Stimulated activated CD4-positive, alpha-beta T cell treated with anti-CD3 and anti-CD28 coated beads, Interleukin-1b, Interleukin-23, amount 100 ng/mL, for 48 hours (primary cell): ENCODE data around the gene ARHGEF17.
A peak's percentile ranks its signal among the peaks of the same experiment; 100 is the strongest.

Experiments used
- DNase-seq: peaks from one replicate; pipeline ENCODE4 v3.0.0-alpha.2; 2020

The ARHGEF17 gene

DNA sequence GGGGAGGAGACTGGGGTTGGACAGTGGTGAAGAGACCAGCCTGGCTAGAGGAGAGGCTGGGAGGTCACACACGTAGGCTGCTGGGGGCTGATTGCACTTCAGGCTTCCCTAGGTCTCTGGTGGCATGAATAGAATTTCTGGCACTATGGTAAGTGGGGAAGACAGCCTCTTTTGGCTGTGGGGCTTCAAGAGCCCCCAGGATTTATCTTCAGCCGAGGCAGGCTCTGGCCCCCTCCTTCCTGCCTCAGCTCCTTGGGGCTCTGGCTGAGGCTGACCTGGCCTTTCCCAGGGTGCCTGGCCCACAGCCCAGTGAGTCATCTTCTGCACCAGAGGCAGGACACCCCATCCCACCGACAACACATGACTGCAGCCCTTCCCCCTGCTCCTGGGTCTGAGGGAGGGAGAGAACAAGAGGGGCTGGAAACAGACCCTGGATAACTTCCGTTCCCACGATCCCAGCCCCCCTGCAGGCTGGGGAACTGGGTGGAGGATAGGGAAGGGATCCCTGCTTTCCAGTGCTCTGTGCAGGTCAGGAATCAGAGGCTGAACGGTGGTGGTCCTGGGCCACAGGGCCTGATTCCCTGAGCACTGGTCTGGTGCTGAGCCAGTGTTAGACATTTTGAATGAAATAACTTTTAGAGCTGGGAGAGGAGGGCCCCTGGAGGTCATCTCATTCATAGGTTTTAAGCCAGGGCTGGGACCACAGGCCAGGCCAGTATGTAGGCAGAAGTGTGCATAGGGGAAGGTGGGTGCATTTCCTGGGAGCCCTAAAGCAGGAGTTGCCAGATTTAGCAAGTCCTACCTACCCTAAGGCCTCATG lies 26.5 kb downstream of the ARHGEF17 start:
- DNase-seq, result no peak

DNA sequence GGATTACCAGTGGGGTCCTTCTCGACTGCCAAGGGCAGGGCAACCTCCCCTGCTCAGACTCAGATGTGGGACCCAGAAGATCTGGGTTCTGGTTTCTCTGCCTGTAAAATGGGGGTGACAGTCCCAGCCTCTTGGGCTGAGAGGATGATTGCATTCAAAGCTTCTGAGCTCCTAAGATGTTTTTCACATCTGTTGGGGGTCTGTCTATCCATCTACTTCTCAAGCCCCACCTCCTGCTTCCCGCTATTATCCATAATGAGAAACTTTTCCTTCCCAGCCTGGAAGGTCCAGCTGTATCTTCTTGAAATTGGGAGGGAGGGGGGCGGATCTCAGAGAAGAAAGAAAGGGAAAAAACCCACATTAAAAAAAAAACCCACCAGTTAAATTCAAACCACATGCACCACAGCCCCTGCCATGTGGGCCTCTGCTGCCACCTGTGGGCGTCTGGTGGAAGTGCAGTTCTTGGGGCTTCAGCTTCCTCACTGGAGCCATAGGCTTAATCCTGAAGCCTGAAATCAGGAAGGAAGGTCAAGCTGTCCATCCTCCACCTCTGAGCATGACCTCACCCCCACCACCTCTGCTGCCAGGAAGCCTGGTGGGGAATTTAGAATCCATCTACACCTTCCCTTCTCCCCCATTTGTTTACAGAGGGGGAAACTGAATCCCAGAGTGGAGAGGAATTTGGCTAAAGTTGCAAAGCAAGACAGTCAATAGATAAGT lies 27.3 kb downstream of the ARHGEF17 start:
- peak; percentile 70 for DNase-seq

DNA sequence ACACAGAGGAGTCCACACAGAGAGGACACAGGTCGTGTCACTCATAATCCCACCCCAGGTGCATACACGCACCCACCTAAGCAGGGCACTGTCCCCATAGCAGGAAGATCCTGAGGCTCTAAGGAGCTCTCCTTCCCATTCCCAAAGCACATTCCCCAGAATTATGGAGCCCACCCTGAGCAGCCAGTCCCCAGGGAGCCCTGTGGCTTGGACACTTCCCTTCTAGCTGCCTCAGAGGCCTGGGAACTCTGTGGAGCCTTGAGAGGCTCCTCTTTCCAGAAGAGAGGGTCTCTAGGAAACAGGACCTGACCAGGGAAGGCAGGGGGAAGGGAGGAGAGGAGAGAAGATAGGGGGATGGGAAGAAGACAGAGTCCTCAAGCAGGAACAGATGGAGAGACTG lies 29.8 kb downstream of the ARHGEF17 start:
- DNase-seq, result no peak

DNA sequence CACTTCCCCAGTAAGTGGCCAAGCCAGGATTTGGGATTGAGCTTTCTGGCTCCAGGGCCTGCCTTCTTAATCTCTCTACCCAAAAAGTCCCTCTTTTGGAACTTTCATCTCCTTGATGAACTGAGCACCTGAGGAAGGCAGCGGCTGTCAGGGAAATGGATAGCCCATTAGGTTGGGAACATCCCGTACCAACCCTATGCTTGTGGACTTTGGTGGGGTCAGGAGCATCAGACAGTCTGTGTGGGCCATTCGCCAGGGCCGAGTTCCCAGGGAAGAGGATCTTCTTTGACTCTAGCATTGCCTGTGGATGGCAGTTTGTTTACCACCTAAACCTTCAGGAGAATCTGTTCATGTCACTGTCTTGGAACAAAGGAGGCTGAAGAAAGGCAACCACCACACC lies 30.2 kb downstream of the ARHGEF17 start:
- DNase-seq, result no peak

DNA sequence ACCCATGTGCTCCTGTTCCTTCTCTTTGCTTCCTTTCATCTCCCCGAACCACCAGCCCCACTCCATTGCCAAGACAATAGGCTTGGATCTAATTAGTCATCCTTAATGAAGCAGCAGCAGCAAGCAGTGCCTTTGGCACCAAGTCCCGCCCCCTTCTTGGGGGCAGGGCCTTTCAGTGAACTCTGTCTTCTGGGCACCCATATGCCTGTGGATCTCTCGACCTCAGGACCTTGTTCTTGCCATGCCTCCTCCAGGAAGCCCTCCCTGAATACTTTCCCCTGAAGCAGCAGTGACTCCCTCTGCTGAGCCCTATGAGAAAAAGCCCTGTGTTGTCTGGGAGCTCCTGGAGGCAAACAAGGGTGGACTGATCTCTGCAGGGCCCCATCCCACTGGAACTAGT lies 32.1 kb downstream of the ARHGEF17 start:
- no peak for DNase-seq

DNA sequence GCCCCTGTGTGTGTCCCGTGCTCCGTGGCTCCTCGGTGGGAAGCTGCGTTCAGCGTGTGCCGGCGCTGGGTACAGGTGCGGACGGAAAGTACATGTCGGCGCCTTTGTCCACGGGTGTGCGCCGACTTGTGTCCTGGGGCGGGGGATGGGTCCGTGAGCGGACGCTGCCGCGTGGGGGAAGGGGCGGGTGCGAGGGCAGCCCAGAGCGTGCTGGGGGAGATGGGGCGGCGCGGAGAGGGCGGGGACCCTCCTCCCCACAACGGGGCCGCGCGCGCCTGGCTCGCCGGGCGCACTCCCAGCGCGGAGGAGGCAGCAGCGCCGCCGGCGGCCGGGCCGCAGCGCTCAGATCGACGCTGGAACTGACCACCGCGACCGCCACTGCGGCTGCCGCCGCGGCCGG lies 34.6 kb downstream of the ARHGEF17 start:
- DNase-seq, result no peak

DNA sequence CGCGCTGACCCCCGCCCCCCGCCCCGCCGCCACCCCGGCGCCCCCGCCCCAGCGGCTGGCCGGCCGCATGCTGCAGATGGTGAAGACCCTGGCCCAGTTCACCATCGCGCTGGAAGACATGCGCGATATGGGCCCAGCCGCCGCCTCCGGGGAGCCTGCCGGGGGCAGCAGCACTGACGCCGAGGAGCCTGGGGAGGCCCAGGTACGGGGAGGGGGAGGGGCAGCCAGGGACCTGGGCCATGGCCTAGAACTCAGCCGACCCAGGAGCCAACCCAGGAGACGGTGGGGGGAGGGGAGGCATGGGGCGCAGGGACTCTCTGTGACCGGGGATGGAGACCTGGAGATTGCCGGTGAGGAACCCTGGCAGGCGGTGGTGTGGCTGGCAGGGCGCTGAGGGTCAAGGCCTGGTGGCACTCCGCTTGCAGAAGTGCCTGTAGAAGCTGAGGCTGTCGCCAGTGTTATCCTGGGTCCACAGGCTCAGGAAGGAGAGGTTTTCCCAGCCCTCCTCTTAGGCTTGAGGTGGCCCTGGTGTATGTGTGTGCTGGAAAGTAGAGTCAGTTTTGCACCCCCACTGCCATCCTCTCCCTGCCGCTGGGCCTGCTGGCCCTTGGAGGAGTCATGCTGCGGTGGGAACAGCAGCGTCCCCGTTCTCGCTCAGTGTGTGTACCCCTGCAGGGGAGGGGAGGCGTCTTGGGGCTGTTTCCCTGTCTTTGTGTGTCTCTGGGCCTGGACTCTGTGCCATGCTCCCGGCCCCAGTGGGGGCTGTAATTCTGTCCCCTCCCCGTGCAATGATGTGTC lies 35.2 kb downstream of the ARHGEF17 start:
- no peak for DNase-seq

DNA sequence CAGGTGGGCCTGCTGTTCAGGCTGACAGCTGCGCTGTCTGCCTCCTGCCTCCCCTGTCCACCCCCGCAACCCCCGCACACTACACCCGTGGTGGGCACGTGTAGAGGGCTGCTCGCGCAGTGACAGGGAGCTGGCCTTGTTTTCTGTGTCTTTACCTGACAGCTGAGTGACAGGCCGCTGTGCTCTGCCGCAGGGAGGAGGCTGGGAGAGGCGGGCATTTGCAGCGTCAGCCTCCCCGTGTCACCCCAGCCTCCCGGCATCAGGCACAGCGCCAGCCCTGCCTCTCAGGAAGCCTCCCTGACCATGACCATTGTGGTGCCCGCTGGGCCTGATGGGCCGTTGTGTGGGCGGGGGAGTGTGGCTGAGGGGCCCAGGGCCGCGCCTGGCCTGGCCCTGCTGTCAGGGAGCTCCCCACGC lies 36.1 kb downstream of the ARHGEF17 start:
- no peak for DNase-seq

DNA sequence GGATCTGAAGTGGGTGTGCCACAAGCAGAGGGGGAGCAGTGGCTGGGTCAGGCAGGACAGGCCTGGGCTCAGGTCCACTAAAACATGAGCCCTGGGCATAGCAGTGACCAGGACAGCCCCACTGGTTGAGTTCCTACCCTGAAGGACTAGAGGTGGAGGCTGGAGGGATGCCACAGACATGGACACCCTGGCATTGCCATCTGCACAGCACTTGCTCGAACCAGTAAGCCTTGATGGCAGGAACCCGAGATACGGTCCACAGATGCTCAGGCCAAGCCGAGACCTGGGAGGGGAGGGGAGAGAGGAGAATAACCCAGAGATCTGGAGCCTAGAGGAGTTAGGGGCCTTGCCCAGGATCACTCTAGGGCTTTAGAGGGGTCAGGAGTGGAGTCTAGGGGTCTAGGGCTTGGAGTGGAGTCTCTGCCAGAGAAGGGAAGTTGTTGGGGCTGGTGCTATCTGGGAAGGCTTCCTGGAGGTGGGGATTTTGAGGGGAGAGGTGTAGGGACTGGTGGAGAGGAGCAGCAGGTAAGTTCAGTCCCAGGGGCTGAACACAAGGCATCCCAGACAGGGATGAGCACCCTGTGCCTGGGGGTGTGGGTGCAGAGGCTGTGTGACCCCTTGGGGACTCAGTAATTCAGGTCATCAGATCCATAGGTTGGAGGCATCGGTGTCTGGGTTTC lies 37.5 kb downstream of the ARHGEF17 start:
- DNase-seq, result no peak

DNA sequence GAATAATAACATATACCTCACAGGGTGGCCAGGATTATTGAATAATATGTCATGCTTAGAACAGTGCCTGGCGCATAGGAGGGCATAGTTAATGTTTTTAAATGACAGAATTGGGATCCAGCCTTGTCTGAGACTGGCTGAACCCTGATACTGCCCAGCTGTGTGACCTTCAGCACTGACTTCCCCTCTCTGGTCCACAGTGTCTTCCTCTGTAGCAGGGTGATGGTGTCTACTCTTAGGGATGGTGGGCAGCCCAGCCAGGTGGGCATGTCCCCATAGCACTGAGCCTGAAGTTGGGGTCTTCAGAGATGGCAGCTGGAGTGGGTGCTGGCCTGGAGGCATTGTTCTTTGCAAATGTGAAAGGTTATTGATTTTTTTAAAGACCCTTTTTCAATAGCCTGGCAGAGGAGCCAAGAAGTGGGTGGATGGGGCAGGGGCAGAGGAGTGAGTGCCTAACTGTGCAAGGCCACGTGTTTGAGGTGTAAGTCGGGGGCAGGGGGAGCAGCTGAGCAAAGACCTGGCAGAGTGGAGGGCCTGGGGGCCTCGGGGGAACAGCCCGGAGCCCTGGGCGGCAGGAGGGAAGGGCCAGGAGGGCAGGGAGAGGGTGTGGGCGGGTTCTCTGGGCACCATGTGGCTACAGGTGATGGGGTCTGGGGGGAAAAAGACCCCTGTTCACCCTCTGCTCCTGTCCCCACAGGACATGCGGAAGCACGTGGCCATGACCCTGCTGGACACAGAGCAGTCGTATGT lies 38.3 kb downstream of the ARHGEF17 start:
- DNase-seq, result no peak

DNA sequence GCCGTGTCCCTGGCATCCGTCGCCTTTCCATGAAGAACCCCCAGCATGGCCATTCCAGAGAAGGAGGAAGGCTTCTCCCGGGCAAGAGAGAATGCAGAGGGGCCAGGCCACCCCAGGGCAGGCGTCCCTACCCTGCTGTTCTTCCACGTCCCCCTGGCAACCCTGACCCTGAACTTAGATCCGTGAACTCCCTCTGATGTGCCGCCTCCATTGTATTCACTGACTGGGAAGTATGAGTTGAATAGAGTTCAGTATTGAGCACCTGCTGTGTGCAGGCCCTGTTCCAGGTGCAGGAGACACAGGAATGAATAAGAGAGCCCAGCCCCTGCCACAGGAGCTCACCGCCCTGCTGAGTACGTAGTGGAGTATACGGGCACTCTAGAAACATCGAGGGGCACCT lies 39.0 kb downstream of the ARHGEF17 start:
- DNase-seq, result no peak

DNA sequence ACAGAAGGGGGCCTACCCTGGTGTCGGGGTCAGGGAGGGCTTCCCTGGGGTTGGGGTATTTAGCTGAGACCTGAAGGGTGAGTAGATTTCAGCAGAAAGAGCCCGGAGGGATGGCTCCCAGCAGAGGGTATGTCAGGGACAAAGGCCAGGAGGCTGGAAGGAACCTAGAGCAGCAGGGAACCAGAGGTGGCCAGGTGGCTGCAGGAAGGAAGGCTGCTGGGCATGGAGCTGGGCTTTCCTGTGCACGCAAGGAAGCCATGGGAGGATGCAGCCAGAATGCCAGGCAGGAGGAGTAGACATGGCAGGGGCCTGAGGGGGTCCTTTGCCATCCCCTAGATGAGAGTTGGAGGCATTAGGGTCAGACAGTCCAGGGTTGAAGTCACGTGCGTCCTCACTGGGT lies 40.8 kb downstream of the ARHGEF17 start:
- DNase-seq, result no peak

DNA sequence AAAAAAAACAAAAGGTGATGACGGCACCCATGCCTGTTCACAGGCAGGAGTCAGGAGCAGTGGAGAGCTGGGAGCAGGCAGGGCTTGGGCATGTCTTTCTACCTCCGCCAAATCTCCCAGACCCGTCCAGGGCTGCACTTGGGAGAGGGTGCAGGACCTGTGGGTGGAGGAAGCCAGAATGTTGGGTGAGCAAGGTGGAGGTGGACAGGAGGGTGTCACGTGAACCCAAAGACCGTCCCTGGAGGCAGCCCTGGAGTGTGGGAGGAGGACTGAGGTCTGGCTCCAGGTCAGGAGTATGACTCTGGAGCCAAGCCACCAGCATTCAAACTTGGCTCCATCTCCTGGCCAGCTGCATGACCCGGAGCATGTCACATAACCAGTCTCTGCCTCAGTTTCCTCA lies 41.6 kb downstream of the ARHGEF17 start:
- DNase-seq, result no peak

DNA sequence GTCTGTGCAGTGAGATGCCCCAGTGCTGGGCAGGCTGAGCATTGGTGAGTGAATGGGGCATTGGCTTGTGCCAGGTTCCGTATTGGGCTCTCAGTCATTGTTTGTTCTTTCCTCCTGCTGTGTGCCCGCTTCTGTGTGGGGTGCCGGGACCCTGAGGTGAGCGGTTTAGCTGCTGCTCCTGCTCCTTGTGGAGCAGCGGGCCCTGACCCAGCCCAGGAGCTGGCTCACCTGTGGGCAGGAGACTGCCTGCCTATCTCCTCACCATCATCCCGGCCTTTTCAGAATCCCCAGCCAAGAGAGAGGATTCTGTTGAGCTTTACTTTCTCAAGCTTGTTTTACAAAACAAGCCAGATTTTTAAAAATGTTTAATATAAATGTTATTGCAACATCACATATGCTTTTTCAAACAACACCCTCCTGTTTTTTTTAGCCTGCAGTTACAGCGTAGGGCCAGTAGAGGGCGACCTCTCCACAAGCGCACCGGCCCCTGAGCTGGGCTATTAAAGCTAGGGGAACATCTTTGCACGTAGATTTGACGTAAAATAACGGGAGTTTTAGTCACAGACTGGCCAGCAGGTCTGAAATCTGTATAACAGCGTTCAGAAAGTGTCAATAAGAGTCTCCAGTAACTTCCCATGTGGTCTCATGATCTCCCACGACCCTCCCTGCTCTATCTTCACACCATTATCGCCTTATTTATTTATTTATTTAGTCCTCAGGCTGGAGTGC lies 43.0 kb downstream of the ARHGEF17 start:
- DNase-seq, result peak; percentile 57

DNA sequence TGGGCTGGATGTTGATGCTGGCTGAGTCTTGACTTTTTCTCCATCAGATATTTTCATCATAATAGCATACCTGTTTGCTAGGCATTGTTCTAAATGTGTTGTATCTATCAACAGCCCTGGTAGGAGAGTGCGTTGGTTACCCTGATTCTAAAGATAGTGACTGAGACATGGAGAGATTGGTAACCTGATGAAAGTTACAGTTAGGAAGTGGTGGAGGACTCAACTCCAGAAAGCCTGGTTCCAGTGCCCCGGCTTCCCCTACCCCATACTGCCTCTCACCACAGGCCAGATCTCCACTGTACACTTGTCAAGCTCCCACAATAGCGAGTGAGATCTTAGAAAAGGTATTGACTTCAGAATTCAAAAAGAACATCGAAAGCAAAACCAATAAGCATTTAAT lies 45.3 kb downstream of the ARHGEF17 start:
- DNase-seq, result no peak

DNA sequence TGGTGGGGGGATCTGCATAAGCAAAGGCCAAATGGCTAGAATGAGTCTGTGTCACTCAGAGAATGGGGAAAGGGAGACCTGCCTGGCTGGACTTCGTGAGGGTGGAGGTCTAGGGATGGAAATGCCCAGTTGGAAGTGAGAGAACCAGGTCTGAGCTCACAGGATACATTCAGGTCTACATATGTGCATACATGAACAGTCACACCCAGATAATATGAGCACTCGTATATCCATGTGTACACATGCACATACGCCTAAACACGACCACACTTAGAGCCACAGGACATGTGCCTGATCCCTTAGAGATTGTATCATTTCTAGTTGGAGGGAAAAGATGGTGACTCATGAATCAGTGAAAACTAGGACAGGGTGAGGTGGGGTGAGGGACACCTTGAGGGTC lies 47.0 kb downstream of the ARHGEF17 start:
- DNase-seq, result no peak

DNA sequence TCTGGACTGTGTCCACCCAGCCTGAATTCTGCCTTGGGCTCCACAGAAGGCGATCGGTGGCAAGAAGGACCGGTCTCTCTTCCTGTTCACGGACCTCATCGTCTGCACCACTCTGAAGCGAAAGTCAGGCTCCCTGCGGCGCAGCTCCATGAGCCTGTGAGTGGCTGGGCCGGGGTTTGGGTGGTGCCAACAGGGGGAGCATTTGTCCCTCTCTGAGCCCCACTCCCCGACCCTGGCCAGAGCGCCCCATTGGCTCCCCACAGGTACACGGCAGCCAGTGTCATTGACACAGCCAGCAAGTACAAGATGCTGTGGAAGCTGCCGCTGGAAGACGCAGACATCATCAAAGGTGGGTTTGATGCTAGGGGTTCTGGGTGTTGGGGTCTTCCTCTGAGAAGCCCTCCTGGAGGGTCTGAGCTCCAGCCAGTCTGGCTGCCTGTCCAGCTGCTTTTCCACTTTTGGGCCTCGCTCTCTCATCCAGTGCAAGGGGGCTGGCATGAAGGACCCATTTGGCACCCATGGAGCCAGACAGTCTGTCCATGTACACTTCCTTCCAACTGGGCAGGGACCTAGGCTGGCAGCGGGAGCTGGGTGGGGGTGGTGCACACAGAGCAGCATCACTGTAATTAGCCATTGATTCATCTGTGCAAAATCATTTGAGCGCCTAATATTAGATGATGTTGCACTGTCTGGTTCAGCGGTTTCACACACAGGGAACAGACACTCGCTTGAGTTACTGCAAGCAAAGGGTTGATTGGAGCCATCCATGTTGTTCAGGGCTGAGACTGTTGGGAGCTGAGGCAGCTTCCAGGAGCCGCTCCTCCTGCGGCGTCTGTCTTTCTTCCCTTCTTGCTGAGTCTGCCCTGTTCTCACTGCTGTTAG lies 49.1 kb downstream of the ARHGEF17 start:
- DNase-seq, result no peak

DNA sequence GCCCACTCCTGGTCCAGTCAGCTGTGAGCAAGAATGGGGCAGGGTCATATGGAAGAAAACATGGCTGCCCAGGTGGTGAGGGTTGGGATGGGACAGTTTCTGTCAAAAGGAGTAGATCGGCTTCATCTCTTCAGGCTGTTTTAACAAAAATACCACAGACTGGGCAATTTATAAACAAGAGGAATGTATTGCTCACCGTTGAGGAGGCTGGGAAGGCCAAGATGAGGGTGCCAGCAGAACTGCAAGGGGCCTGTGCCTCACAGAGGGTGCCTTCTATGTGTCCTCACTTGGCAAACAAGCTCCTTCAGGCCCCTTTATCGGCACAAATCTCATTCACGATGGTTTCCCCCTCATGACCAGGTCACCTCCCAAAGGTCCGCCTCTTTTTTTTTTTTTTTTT lies 50.0 kb downstream of the ARHGEF17 start:
- no peak for DNase-seq

DNA sequence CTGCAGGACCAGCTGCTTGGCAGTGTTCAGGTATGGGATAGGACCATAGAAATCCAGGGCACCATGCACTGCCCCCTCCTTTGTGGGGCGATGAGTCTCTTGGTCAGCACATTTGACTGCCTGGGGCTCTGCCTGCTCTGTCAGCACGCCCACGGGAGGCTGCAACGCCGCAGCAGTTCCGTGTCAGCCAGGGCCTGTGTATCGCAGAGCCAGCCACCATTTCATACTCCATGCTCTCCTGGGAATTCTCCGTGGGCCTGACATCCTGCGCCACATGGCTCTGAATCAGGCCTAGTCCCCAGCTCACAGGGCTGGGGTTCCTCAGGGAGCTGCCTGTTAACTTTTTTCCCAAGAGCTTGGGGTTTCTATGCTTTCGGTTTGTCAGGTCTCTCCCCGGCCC lies 51.3 kb downstream of the ARHGEF17 start:
- DNase-seq, result no peak

DNA sequence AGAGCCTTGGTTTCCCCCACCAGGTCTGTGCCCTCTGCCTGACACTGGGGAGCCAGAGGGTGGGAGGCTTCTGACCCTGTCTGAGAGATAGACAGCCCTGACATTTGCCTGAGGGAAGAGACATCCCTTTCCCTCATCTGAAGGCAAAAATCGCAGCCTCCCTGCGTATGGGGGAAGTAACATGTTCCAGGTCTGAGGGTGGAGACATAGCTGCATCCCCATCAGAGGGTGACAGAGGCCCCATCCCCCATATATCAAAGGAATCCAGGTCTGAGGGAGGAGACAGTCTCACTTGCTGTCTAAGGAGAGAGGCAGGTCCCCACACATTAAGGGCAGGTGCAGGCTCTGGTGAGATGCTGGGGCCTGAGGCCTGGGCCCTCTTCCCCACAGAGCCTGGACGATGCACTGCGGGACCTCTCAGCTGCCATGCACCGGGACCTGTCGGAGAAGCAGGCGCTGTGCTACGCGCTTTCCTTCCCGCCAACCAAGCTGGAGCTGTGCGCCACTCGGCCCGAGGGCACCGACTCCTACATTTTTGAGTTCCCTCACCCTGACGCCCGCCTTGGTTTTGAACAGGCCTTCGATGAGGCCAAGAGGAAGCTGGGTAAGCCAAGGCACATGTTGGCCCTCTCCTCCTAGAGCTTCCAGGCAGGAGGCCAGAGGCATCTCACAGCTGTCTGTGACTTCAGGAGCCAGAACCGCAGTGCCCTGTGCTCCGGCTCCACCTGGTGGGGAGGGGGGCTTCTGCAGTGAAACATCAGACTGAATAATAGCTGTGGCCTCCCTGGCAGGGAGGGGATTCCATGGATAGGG lies 52.1 kb downstream of the ARHGEF17 start:
- DNase-seq, result peak; percentile 22
